HepG2 (cell line): Measurements from ENCODE around the gene POLR2B. TPM values are rescaled to one million over a fixed set of nuclear protein-coding genes. Genes with fewer than 3 reads are reported as not detected.

ENCODE experiments used
- ATAC-seq: fragments of 200-7000 bp; cut with Tn5 transposase; 3 replicates; pipeline ENCODE4 v1.9.1; 2020; ENCODE audit warnings: mild to moderate bottlenecking, moderate library complexity
- BruUV-seq: library from RNA; stranded (reverse); fragments of 400-500 nt; replicated peaks from 2 replicates; lab custom pipeline; 2021; lab: Mats Ljungman, UMichigan
- CTCF ChIA-PET: fragments of 300-600 bp; formaldehyde crosslinking; extraction: SDS; loops from one replicate; lab custom pipeline; 2021; ENCODE audit warnings: low total read pairs, inconsistent platforms, low intra/inter-chr PET ratio; lab: Yijun Ruan, JAX
- POLR2A ChIA-PET: fragments of 350-600 bp; sonication (Branson Sonifier 250); formaldehyde crosslinking; loops from one replicate; lab custom pipeline; 2020; ENCODE audit warnings: antibody characterized with exemption, inconsistent platforms; lab: Yijun Ruan, JAX
- DNase-seq: peaks from one replicate; pipeline ENCODE4 v3.0.0-alpha.2; 2015; ENCODE audit warnings: low spot score
- FAIRE-seq: peaks from 3 replicates; lab custom pipeline; 2011; peaks lifted over from hg19 to GRCh38; lab: Jason Lieb, UNC
- H2AFZ ChIP-seq: one replicate; pipeline ENCODE4 v1.6.1; 2011; ENCODE audit warnings: low read length, inconsistent platforms
- H3K27ac ChIP-seq: fragments of 300-600 bp; 3 replicates; pipeline ENCODE4 v1.8.0; 2011; ENCODE audit warnings: mixed run types, mild to moderate bottlenecking, mixed read lengths, low read length, inconsistent platforms; ENCODE audit not compliant: insufficient read depth; ENCODE audit errors: extremely low read length
- H3K27me3 ChIP-seq, 2 experiments: fragments of 200-600 bp in 1 of 2; 2 replicates in 1 of 2; 3 replicates in 1 of 2; pipeline versions ENCODE4 v1.6.0 to v1.8.0; 2011; ENCODE audit warnings: low read length in 2 of 2, mild to moderate bottlenecking in 2 of 2, moderate library complexity in 2 of 2, inconsistent platforms in 1 of 2; ENCODE audit not compliant: insufficient read depth in 2 of 2, control insufficient read depth in 1 of 2
- H3K36me3 ChIP-seq, 2 experiments: fragments of 200-600 bp in 1 of 2; replicated peaks in 1 of 2; 2 replicates in 1 of 2; 3 replicates in 1 of 2; pipeline versions ENCODE4 v1.5.1 to v1.8.0; 2011; ENCODE audit warnings: low read length in 2 of 2, inconsistent platforms in 1 of 2; ENCODE audit not compliant: insufficient read depth in 2 of 2, control insufficient read depth in 1 of 2
- H3K4me1 ChIP-seq: 2 replicates; pipeline ENCODE4 v1.5.1; 2012; ENCODE audit warnings: low read length, inconsistent platforms; ENCODE audit not compliant: insufficient read depth
- H3K4me2 ChIP-seq: 2 replicates; pipeline ENCODE4 v1.6.0; 2011; ENCODE audit warnings: low read depth, low read length, inconsistent platforms
- H3K4me3 ChIP-seq, 3 experiments: fragments of 200-600 bp in 1 of 3; sonication (generic), shearing (Covaris generic) in 1 of 3; replicated peaks in 1 of 3; 2 replicates each; pipeline ENCODE4 v1.5.1; 2011 to 2016; ENCODE audit warnings: low read length in 3 of 3, inconsistent platforms in 2 of 3, low read depth in 2 of 3, mild to moderate bottlenecking in 2 of 3, control low read depth in 1 of 3, mixed read lengths in 1 of 3; ENCODE audit not compliant: insufficient read depth in 1 of 3
- H3K79me2 ChIP-seq: one replicate; pipeline ENCODE4 v1.6.1; 2011; ENCODE audit warnings: low read length, inconsistent platforms; ENCODE audit not compliant: insufficient read depth
- H3K9ac ChIP-seq: 2 replicates; pipeline ENCODE4 v1.6.0; 2011; ENCODE audit warnings: mild to moderate bottlenecking, low read depth, low read length, inconsistent platforms; ENCODE audit not compliant: insufficient read depth
- H3K9me3 ChIP-seq: 2 replicates; pipeline ENCODE4 v1.5.1; 2012; ENCODE audit warnings: mild to moderate bottlenecking, low read length
- H4K20me1 ChIP-seq: 2 replicates; pipeline ENCODE4 v1.6.0; 2011; ENCODE audit warnings: inconsistent platforms, mild to moderate bottlenecking, low read length, moderate library complexity; ENCODE audit not compliant: insufficient read depth
- ARID2 ChIP-seq: sonication (generic); formaldehyde crosslinking; IDR thresholded peaks from 2 replicates; pipeline ENCODE4 v1.8.1; 2022; ENCODE audit warnings: mild to moderate bottlenecking, missing genetic modification reagents, borderline replicate concordance
- ESRRA ChIP-seq: sonication (generic); formaldehyde crosslinking; IDR thresholded peaks from 2 replicates; pipeline ENCODE4 v1.5.1; 2020; ENCODE audit warnings: mild to moderate bottlenecking, low read depth, missing genetic modification reagents
- GATAD2A ChIP-seq: IDR thresholded peaks from 2 replicates; pipeline ENCODE4 v1.6.1; 2016
- JUNB ChIP-seq: sonication (generic); formaldehyde crosslinking; IDR thresholded peaks from 2 replicates; pipeline ENCODE4 v1.8.0; 2022; ENCODE audit warnings: missing genetic modification reagents, mild to moderate bottlenecking, borderline replicate concordance
- JUND ChIP-seq: sonication (generic); formaldehyde crosslinking; IDR thresholded peaks from 2 replicates; pipeline ENCODE4 v1.8.0; 2022; ENCODE audit warnings: mild to moderate bottlenecking, missing genetic modification reagents
- KDM5B ChIP-seq: sonication (generic); formaldehyde crosslinking; IDR thresholded peaks from 2 replicates; pipeline ENCODE4 v1.4.0; 2020; ENCODE audit warnings: missing genetic modification reagents, mild to moderate bottlenecking, borderline replicate concordance
- KLF13 ChIP-seq: sonication (generic); formaldehyde crosslinking; IDR thresholded peaks from 2 replicates; pipeline ENCODE4 v1.4.0; 2020; ENCODE audit warnings: mild to moderate bottlenecking, missing genetic modification reagents
- SNAPC2 ChIP-seq: sonication (generic); formaldehyde crosslinking; IDR thresholded peaks from 2 replicates; pipeline ENCODE4 v1.8.1; 2022; ENCODE audit warnings: mild to moderate bottlenecking, missing genetic modification reagents
- THYN1 ChIP-seq: sonication (generic); formaldehyde crosslinking; IDR thresholded peaks from 2 replicates; pipeline ENCODE4 v1.8.1; 2023; ENCODE audit warnings: low read depth, mild to moderate bottlenecking, moderate library complexity, missing genetic modification reagents, borderline replicate concordance
- ZC3H13 ChIP-seq: sonication (generic); formaldehyde crosslinking; IDR thresholded peaks from 2 replicates; pipeline ENCODE4 v1.8.1; 2023; ENCODE audit warnings: mild to moderate bottlenecking, missing genetic modification reagents, moderate library complexity
- ZNF230 ChIP-seq: sonication (generic); formaldehyde crosslinking; IDR thresholded peaks from 2 replicates; pipeline ENCODE4 v1.4.0; 2020; ENCODE audit warnings: mild to moderate bottlenecking, missing genetic modification reagents
- ZNF589 ChIP-seq: sonication (generic); formaldehyde crosslinking; conservative IDR thresholded peaks from 2 replicates; pipeline ENCODE4 v1.8.0; 2022; ENCODE audit warnings: mild to moderate bottlenecking, moderate library complexity, missing genetic modification reagents
- ZNF629 ChIP-seq: sonication (generic); formaldehyde crosslinking; conservative IDR thresholded peaks from 2 replicates; pipeline ENCODE4 v1.5.0; 2020; ENCODE audit warnings: missing genetic modification reagents
- ZNF839 ChIP-seq: sonication (generic); formaldehyde crosslinking; IDR thresholded peaks from 2 replicates; pipeline ENCODE4 v1.4.0; 2020; ENCODE audit warnings: missing genetic modification reagents, mild to moderate bottlenecking, borderline replicate concordance
- WGBS: methylation state at CpG from one replicate; pipeline ENCODE4 v1.1.6; 2017; ENCODE audit warnings: low lambda C conversion rate; 5-methylcytosine and 5-hydroxymethylcytosine counted together
- in situ Hi-C: cut with HindIII; loops from 2 replicates; pipeline ENCODE4 v1.10.0; 2017; ENCODE audit warnings: low pct_unique_long_range_greater_than_20kb; ENCODE audit not compliant: extremely low pct_ligation_motif_present
- intact Hi-C: fragments of 100-400 bp; cut with micrococcal nuclease; formaldehyde crosslinking; loops from one replicate; pipeline ENCODE4 v1.10.0; 2022; ENCODE audit not compliant: unreplicated experiment
- polyA plus RNA-seq, 8 experiments: library from polyadenylated mRNA; depleted of rRNA in 3 of 8; stranded (reverse) in 7 of 8; unstranded in 1 of 8; fragments of >200 nt; fragmentation: Illumina TruSeq in 4 of 8; extraction: Trizol in 4 of 8; gene quantifications; 2 replicates each; pipeline versions ENCODE4 v1.2.1 to v1.2.3, GENCODE V29; 2011 to 2016; ENCODE audit warnings: low read depth in 4 of 8, missing spikeins in 1 of 8, mixed read lengths in 1 of 8; ENCODE audit not compliant: insufficient read depth in 1 of 8
- total RNA-seq, 5 experiments: library from RNA; depleted of rRNA; stranded (reverse); fragments of >200 nt; fragmentation: Illumina TruSeq; extraction: Trizol; gene quantifications; 2 replicates each; pipeline ENCODE4 v1.2.3, GENCODE V29; 2016; ENCODE audit warnings: low read depth in 1 of 5
- TF ChIP-seq, protein P1 (sequence below): sonication (generic); formaldehyde crosslinking; IDR thresholded peaks from 2 replicates; pipeline ENCODE4 v1.5.0; 2020; ENCODE audit warnings: mild to moderate bottlenecking, missing genetic modification reagents, borderline replicate concordance
- TF ChIP-seq, protein P2 (sequence below): sonication (generic); formaldehyde crosslinking; IDR thresholded peaks from 2 replicates; pipeline ENCODE4 v1.4.0; 2020; ENCODE audit warnings: missing genetic modification reagents

POLR2B gene
- total and polyA plus RNA-seq, 2 of the 13 experiments (the other 11 are each of a cell fraction or from before 2014, with no cell fraction given), result 70.6 to 116 TPM

DNA sequence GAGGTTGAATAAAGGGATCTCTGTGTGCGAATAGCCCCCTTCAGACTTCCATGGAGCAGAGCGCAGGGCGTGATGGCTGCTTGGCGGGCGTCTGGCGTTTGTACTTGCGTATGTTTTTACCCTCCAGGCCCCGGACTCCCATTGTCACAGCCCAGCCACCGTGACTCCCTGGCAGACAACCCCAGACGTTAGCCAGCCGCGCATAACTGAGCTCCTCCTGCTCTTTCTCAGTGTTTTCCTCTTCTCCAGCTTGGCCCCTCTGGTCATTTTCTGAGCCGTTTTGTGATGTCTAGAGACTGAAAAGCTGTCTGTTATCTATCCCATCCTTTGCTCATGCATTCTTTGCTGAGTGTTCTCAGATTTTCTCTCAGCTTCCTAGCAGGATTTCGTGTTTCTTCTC, 77.2 kb downstream of the POLR2B start:
- FAIRE-seq, result no peak

More for the DNA sequence above, 77.2 kb downstream of the POLR2B start:
- TF ChIP-seq SNAPC2, result no peak
- TF ChIP-seq ARID2 (CRISPR knock-in tag), result no peak
- TF ChIP-seq, protein P1, sequence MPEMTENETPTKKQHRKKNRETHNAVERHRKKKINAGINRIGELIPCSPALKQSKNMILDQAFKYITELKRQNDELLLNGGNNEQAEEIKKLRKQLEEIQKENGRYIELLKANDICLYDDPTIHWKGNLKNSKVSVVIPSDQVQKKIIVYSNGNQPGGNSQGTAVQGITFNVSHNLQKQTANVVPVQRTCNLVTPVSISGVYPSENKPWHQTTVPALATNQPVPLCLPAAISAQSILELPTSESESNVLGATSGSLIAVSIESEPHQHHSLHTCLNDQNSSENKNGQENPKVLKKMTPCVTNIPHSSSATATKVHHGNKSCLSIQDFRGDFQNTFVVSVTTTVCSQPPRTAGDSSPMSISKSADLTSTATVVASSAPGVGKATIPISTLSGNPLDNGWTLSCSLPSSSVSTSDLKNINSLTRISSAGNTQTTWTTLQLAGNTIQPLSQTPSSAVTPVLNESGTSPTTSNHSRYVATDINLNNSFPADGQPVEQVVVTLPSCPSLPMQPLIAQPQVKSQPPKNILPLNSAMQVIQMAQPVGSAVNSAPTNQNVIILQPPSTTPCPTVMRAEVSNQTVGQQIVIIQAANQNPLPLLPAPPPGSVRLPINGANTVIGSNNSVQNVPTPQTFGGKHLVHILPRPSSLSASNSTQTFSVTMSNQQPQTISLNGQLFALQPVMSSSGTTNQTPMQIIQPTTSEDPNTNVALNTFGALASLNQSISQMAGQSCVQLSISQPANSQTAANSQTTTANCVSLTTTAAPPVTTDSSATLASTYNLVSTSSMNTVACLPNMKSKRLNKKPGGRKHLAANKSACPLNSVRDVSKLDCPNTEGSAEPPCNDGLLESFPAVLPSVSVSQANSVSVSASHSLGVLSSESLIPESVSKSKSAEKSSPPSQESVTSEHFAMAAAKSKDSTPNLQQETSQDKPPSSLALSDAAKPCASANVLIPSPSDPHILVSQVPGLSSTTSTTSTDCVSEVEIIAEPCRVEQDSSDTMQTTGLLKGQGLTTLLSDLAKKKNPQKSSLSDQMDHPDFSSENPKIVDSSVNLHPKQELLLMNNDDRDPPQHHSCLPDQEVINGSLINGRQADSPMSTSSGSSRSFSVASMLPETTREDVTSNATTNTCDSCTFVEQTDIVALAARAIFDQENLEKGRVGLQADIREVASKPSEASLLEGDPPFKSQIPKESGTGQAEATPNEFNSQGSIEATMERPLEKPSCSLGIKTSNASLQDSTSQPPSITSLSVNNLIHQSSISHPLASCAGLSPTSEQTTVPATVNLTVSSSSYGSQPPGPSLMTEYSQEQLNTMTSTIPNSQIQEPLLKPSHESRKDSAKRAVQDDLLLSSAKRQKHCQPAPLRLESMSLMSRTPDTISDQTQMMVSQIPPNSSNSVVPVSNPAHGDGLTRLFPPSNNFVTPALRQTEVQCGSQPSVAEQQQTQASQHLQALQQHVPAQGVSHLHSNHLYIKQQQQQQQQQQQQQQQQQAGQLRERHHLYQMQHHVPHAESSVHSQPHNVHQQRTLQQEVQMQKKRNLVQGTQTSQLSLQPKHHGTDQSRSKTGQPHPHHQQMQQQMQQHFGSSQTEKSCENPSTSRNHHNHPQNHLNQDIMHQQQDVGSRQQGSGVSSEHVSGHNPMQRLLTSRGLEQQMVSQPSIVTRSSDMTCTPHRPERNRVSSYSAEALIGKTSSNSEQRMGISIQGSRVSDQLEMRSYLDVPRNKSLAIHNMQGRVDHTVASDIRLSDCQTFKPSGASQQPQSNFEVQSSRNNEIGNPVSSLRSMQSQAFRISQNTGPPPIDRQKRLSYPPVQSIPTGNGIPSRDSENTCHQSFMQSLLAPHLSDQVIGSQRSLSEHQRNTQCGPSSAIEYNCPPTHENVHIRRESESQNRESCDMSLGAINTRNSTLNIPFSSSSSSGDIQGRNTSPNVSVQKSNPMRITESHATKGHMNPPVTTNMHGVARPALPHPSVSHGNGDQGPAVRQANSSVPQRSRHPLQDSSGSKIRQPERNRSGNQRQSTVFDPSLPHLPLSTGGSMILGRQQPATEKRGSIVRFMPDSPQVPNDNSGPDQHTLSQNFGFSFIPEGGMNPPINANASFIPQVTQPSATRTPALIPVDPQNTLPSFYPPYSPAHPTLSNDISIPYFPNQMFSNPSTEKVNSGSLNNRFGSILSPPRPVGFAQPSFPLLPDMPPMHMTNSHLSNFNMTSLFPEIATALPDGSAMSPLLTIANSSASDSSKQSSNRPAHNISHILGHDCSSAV (CRISPR knock-in tag), result no peak
- no peak for TF ChIP-seq ZNF629 (CRISPR knock-in tag)
- TF ChIP-seq JUNB (CRISPR knock-in tag), result no peak
- TF ChIP-seq, protein P2, sequence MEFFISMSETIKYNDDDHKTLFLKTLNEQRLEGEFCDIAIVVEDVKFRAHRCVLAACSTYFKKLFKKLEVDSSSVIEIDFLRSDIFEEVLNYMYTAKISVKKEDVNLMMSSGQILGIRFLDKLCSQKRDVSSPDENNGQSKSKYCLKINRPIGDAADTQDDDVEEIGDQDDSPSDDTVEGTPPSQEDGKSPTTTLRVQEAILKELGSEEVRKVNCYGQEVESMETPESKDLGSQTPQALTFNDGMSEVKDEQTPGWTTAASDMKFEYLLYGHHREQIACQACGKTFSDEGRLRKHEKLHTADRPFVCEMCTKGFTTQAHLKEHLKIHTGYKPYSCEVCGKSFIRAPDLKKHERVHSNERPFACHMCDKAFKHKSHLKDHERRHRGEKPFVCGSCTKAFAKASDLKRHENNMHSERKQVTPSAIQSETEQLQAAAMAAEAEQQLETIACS (CRISPR knock-in tag), result no peak
- TF ChIP-seq JUND (CRISPR knock-in tag), result no peak
- no peak for TF ChIP-seq ESRRA (CRISPR knock-in tag)
- no peak for TF ChIP-seq ZC3H13 (CRISPR knock-in tag)
- no peak for TF ChIP-seq GATAD2A (CRISPR knock-in tag)
- no peak for TF ChIP-seq ZNF839
- TF ChIP-seq KDM5B (CRISPR knock-in tag), result no peak
- no peak for TF ChIP-seq THYN1
- TF ChIP-seq ZNF230, result no peak
- no peak for TF ChIP-seq ZNF589
- no peak for TF ChIP-seq KLF13 (CRISPR knock-in tag)
- TF ChIP-seq, all 625 proteins: peak for 0
- H3K9me3 ChIP-seq, result no peaks in the 10 kb centered on the region
- no TSS peak for BruUV-seq
- H2AFZ ChIP-seq, result no peak overlapping the region
- in situ Hi-C loops, result no loop called here
- ATAC-seq (no peak), DNase-seq (no peak)
- ChIA-PET CTCF (no interaction called here), POLR2A (no interaction called here)
- intact Hi-C loops, result no loop called here
- no peak overlapping the region for H3K27ac ChIP-seq
- no peak overlapping the region for H3K4me2 ChIP-seq
- H3K4me1 ChIP-seq, result no peaks in the 10 kb centered on the region
- no peaks in the 10 kb centered on the region for H3K36me3 ChIP-seq
- no peak overlapping the region for H3K4me3 ChIP-seq
- peaks cover 0 to 12% of the 10 kb centered on the region in 2 experiments; a peak in 3 of 5 replicates for H3K27me3 ChIP-seq
- no peaks in the 10 kb centered on the region for H4K20me1 ChIP-seq
- H3K9ac ChIP-seq, result no peak overlapping the region
- 30% methylated on average over 9 of the region's 14 CpGs for WGBS
- no peaks in the 10 kb centered on the region for H3K79me2 ChIP-seq
